HL-60 (cell line): Measurements from ENCODE around the gene ADAM19.

Source experiments
- DNase-seq, 2 experiments: peaks; one replicate each; pipeline ENCODE4 v3.0.0-alpha.2; 2010 to 2020; ENCODE audit warnings: low read depth in 1 of 2, low spot score in 1 of 2
- H3K27ac ChIP-seq: fragments of 250-450 bp; sonication (Bioruptor Pico); replicated peaks from 2 replicates; pipeline ENCODE4 v1.5.1; 2020; ENCODE audit warnings: mild to moderate bottlenecking, moderate library complexity
- H3K27me3 ChIP-seq: fragments of 250-450 bp; sonication (Bioruptor Pico); 2 replicates; pipeline ENCODE4 v1.5.1; 2021; ENCODE audit warnings: mild to moderate bottlenecking, moderate library complexity; ENCODE audit not compliant: insufficient read depth, poor library complexity, severe bottlenecking
- H3K4me3 ChIP-seq: replicated peaks from 2 replicates; pipeline ENCODE4 v1.5.1; 2011; ENCODE audit warnings: mild to moderate bottlenecking, control low read depth, low read length; ENCODE audit not compliant: insufficient read depth
- GABPA ChIP-seq: IDR thresholded peaks from 2 replicates; pipeline ENCODE4 v1.6.1; 2012; ENCODE audit warnings: low read depth
- POLR2AphosphoS5 ChIP-seq: IDR thresholded peaks from 2 replicates; pipeline ENCODE4 v1.6.1; 2012; ENCODE audit warnings: low read depth
- SPI1 ChIP-seq: IDR thresholded peaks from 2 replicates; pipeline ENCODE4 v1.6.1; 2012; ENCODE audit warnings: low read depth, mild to moderate bottlenecking, borderline replicate concordance
- TF ChIP-seq, protein P1 (sequence below): IDR thresholded peaks from one replicate; pipeline ENCODE4 v1.5.1; 2011; ENCODE audit warnings: low read length, control low read depth, inconsistent platforms; ENCODE audit not compliant: insufficient read depth
- TF ChIP-seq, protein P2 (sequence below): IDR thresholded peaks from 2 replicates; pipeline ENCODE4 v1.6.1; 2012; ENCODE audit warnings: low read depth; ENCODE audit not compliant: insufficient replicate concordance

Gene ADAM19

DNA sequence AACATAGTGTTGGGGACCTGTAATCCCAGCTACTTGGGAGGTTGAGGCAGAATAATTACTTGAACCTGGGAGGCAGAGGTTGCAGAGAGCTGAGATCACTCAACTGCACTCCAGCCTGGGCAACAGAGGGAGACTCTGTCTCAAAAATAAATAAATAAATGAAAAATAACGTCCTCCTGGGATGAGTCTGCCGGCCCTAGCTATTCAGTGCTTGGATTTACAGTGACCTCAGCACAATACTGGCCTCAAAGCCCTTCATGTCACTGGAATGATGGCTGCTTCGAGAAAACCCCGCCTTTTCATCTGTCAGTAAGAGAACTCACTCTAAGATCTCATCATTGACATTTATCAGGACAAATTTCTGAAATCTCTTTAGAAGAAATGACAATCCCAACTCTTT, 41.2 kb upstream of the ADAM19 start:
- DNase-seq, result no peak
- TF ChIP-seq, protein P1, sequence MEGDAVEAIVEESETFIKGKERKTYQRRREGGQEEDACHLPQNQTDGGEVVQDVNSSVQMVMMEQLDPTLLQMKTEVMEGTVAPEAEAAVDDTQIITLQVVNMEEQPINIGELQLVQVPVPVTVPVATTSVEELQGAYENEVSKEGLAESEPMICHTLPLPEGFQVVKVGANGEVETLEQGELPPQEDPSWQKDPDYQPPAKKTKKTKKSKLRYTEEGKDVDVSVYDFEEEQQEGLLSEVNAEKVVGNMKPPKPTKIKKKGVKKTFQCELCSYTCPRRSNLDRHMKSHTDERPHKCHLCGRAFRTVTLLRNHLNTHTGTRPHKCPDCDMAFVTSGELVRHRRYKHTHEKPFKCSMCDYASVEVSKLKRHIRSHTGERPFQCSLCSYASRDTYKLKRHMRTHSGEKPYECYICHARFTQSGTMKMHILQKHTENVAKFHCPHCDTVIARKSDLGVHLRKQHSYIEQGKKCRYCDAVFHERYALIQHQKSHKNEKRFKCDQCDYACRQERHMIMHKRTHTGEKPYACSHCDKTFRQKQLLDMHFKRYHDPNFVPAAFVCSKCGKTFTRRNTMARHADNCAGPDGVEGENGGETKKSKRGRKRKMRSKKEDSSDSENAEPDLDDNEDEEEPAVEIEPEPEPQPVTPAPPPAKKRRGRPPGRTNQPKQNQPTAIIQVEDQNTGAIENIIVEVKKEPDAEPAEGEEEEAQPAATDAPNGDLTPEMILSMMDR, result no peak
- TF ChIP-seq GABPA (no peak), SPI1 (no peak), POLR2AphosphoS5 (no peak)
- TF ChIP-seq, protein P2, sequence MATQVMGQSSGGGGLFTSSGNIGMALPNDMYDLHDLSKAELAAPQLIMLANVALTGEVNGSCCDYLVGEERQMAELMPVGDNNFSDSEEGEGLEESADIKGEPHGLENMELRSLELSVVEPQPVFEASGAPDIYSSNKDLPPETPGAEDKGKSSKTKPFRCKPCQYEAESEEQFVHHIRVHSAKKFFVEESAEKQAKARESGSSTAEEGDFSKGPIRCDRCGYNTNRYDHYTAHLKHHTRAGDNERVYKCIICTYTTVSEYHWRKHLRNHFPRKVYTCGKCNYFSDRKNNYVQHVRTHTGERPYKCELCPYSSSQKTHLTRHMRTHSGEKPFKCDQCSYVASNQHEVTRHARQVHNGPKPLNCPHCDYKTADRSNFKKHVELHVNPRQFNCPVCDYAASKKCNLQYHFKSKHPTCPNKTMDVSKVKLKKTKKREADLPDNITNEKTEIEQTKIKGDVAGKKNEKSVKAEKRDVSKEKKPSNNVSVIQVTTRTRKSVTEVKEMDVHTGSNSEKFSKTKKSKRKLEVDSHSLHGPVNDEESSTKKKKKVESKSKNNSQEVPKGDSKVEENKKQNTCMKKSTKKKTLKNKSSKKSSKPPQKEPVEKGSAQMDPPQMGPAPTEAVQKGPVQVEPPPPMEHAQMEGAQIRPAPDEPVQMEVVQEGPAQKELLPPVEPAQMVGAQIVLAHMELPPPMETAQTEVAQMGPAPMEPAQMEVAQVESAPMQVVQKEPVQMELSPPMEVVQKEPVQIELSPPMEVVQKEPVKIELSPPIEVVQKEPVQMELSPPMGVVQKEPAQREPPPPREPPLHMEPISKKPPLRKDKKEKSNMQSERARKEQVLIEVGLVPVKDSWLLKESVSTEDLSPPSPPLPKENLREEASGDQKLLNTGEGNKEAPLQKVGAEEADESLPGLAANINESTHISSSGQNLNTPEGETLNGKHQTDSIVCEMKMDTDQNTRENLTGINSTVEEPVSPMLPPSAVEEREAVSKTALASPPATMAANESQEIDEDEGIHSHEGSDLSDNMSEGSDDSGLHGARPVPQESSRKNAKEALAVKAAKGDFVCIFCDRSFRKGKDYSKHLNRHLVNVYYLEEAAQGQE, result no peak
- H3K27ac ChIP-seq, result no peak overlapping the region
- H3K4me3 ChIP-seq, result no peak overlapping the region
- no peaks in the 10 kb centered on the region for H3K27me3 ChIP-seq

DNA sequence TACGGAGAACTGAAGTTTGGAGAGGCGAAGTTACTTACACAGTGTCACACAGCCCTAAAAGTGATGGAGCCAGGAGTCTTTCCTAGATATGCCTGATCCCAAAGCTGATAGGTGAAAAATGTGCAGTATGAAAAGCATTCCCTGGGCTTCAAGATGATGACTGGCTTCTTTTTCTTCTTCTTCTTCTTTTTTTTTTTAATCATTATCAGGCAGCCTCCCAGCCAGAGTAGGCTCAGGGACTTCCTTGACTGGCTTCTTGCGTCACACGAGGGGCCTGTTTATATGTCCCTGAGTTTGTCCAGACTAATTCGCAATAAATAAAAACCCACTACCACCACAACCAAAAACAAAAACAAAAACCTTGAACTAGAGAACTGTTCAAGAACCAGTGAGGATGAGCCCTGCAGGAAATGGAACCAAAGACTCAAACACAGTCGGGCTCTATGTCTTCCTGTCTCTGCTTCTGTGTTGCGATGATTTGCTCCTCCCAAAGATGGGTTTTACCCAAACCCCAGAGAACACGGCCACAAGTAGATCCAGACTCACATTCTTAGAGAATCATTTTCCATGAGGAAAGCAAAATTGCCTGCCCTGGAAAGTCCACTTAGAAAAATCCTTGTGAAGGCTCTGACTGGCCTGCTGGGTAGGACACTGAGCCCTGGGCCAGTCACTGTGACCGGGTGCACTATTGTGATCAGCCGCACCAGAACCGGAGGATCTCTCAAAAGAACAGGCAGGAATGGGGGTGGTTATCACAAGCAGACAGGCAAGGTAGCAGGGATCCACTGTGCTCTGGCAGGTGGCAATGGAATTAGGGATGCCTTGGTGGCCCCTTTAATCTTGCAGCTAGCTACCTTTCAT, 38.0 kb upstream of the ADAM19 start:
- Histone ChIP-seq H3K27ac (no peak overlapping the region), H3K27me3 (no peaks in the 10 kb centered on the region), H3K4me3 (no peak overlapping the region)
- TF ChIP-seq, protein P2, result no peak
- TF ChIP-seq POLR2AphosphoS5 (no peak), SPI1 (no peak), GABPA (no peak)
- TF ChIP-seq, protein P1, result no peak
- DNase-seq, result no peak

DNA sequence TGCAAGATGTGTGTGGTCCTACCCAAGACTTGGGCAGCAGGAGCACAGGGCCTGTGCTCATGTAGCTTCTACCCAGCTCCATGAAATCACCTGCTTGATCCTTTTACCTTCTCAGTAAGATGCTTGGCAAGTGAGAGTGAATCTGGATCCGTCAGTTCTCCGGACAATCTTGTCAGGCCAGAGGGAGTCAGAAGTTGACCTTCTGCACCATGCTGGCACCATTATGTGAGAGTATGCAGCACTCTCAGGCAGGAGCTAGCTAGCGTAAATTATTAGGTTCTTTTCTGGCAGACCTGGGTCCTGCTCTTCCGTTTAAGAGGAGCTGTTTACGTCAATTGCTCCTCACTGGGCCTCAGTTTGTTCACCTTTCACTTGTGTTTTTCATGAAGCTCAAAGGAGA, 37.0 kb upstream of the ADAM19 start:
- no peak for DNase-seq
- H3K4me3 ChIP-seq, result no peak overlapping the region

More for the DNA sequence above, 37.0 kb upstream of the ADAM19 start:
- TF ChIP-seq, protein P2, result no peak
- no peak for TF ChIP-seq POLR2AphosphoS5
- TF ChIP-seq, protein P1, result no peak
- no peak for TF ChIP-seq SPI1
- no peak for TF ChIP-seq GABPA
- Histone ChIP-seq H3K27me3 (no peaks in the 10 kb centered on the region), H3K27ac (no peak overlapping the region)
